NCI-H524 treated with DMSO at 0.1 percent for 48 hours (cell line): Measurements from ENCODE around the gene TMEM18.

Source experiments
- DNase-seq: peaks from one replicate; lab custom pipeline; 2025; lab: John Stamatoyannopoulos, UW

Gene TMEM18

GRCh38 chr2:650343-651310 is 26.6 kb downstream of the TMEM18 start:
- no peak for DNase-seq

- DNase-seq = no peak
These were observed 27.5 kb downstream of the TMEM18 start for GRCh38 chr2:649426-650342.

GRCh38 chr2:648476-649424 is 28.5 kb downstream of the TMEM18 start:
- DNase-seq = no peak

GRCh38 chr2:647691-648231 is 29.4 kb downstream of the TMEM18 start:
- no peak for DNase-seq

GRCh38 chr2:647003-647560 is 30.1 kb downstream of the TMEM18 start:
- DNase-seq = no peak

- no peak for DNase-seq
These were observed 32.3 kb downstream of the TMEM18 start for GRCh38 chr2:644871-645270.

- DNase-seq = no peak
These were observed 33.4 kb downstream of the TMEM18 start for GRCh38 chr2:643761-644160.

- no peak for DNase-seq
These were observed 33.9 kb downstream of the TMEM18 start for GRCh38 chr2:643334-643733.

- DNase-seq = no peak
These were observed 35.1 kb downstream of the TMEM18 start for GRCh38 chr2:641872-642815.

GRCh38 chr2:641164-641871 is 35.9 kb downstream of the TMEM18 start:
- DNase-seq = no peak

- DNase-seq = no peak
These were observed 37.5 kb downstream of the TMEM18 start for GRCh38 chr2:639703-640102.

- DNase-seq = no peak
These were observed 39.4 kb downstream of the TMEM18 start for GRCh38 chr2:637804-638203.

GRCh38 chr2:637406-637776 is 39.8 kb downstream of the TMEM18 start:
- no peak for DNase-seq

- DNase-seq = no peak
These were observed 40.4 kb downstream of the TMEM18 start for GRCh38 chr2:636641-637405.

GRCh38 chr2:635687-636621 is 41.3 kb downstream of the TMEM18 start:
- no peak for DNase-seq

GRCh38 chr2:634636-635388 is 42.4 kb downstream of the TMEM18 start:
- no peak for DNase-seq

- no peak for DNase-seq
These were observed 43.2 kb downstream of the TMEM18 start for GRCh38 chr2:634041-634440.
